ENCODE measurements around the gene PDE3A.
"Not testable (repeated sequence)": the region's sequence is repeated elsewhere in the genome, so short reads cannot be mapped to it uniquely, and the experiment has no call there.

The PDE3A gene

GRCh38 chr12:20615020-20615419 is 246.7 kb downstream of the PDE3A start:
- not testable (repeated sequence) for H3K4me3 ChIP-seq (ENCODE audit: low read length in 2 of 2); H3K36me3 ChIP-seq (replicated peaks in 1 of 2; ENCODE audit: control insufficient read depth in 2 of 2, insufficient read depth in 2 of 2, low read length in 2 of 2); H3K9me3 ChIP-seq (replicated peaks in 1 of 2; ENCODE audit: control insufficient read depth in 2 of 2, insufficient read depth in 1 of 2, low read depth in 1 of 2, low read length in 2 of 2); H3K4me1 ChIP-seq (ENCODE audit: control insufficient read depth in 2 of 2, insufficient read depth in 1 of 2, low read depth in 1 of 2, low read length in 2 of 2); H2AK5ac ChIP-seq (ENCODE audit: low read depth, low read length); H2BK5ac ChIP-seq (ENCODE audit: low read length); H3K18ac ChIP-seq (ENCODE audit: low read length); H3K23ac ChIP-seq (ENCODE audit: low read depth, low read length, poor library complexity); H3K27ac ChIP-seq (replicated peaks; ENCODE audit: low read length); H2BK12ac ChIP-seq (ENCODE audit: low read length); H3K79me1 ChIP-seq (ENCODE audit: low read depth, low read length); DNase-seq (ENCODE audit: low spot score); H3K4me2 ChIP-seq (ENCODE audit: insufficient read depth, low read length, poor library complexity, severe bottlenecking); H3K4ac ChIP-seq (ENCODE audit: low read length); H2AFZ ChIP-seq (ENCODE audit: low read length); H3K9ac ChIP-seq (ENCODE audit: low read depth, low read length, poor library complexity); H4K91ac ChIP-seq (ENCODE audit: low read depth, low read length, poor library complexity); H2BK15ac ChIP-seq (ENCODE audit: low read length); H3K14ac ChIP-seq (ENCODE audit: low read length); H4K8ac ChIP-seq (ENCODE audit: low read depth, low read length); H3K27me3 ChIP-seq (ENCODE audit: control insufficient read depth in 3 of 3, insufficient read depth in 3 of 3, low read depth in 1 of 3, low read length in 3 of 3); H2BK120ac ChIP-seq (ENCODE audit: low read depth, low read length)
- no CpG with 5 or more reads among the region's 8 CpGs for WGBS, 2 donors (ENCODE audit: extremely low coverage in 2 of 2, insufficient read length in 2 of 2, insufficient replicate concordance in 1 of 2)

DNA sequence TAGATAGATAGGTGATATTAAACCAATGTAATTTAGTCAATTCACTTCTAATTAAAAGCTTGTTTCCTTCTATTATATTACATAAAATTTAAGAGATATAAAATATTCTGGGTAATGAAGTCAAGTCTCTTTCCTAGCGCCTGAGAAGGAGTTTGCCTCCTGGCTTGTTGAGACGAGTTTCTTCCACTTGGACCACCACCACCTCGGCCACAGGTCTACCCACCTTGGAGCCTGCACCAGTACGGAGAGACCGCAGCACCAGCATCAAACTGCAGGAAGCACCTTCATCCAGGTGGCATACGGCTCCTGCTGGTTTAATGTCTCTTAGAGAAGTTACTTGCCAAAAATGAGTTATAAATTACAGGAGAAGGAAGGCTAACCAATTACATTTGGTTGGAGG is 247.8 kb downstream of the PDE3A start:
- Histone ChIP-seq H3K79me1 (ENCODE audit: low read depth, low read length) (no peaks in the 10 kb centered on the region), H4K91ac (ENCODE audit: low read depth, low read length, poor library complexity) (no peak overlapping the region), H2AK5ac (ENCODE audit: low read depth, low read length) (no peak overlapping the region), H3K4me3 (ENCODE audit: low read length in 2 of 2) (no peak overlapping the region), H2BK120ac (ENCODE audit: low read depth, low read length) (no peak overlapping the region), H3K36me3 (replicated peaks in 1 of 2; ENCODE audit: control insufficient read depth in 2 of 2, insufficient read depth in 2 of 2, low read length in 2 of 2) (no peaks in the 10 kb centered on the region), H3K9me3 (replicated peaks in 1 of 2; ENCODE audit: control insufficient read depth in 2 of 2, insufficient read depth in 1 of 2, low read depth in 1 of 2, low read length in 2 of 2) (no peaks in the 10 kb centered on the region), H3K14ac (ENCODE audit: low read length) (no peak overlapping the region), H3K4ac (ENCODE audit: low read length) (no peak overlapping the region), H2BK5ac (ENCODE audit: low read length) (no peak overlapping the region), H2BK12ac (ENCODE audit: low read length) (no peak overlapping the region), H3K27me3 (ENCODE audit: control insufficient read depth in 3 of 3, insufficient read depth in 3 of 3, low read depth in 1 of 3, low read length in 3 of 3) (no peaks in the 10 kb centered on the region), H3K4me2 (ENCODE audit: insufficient read depth, low read length, poor library complexity, severe bottlenecking) (no peak overlapping the region), H4K8ac (ENCODE audit: low read depth, low read length) (no peak overlapping the region), H2AFZ (ENCODE audit: low read length) (no peak overlapping the region), H3K18ac (ENCODE audit: low read length) (no peak overlapping the region), H3K9ac (ENCODE audit: low read depth, low read length, poor library complexity) (no peak overlapping the region), H3K23ac (ENCODE audit: low read depth, low read length, poor library complexity) (no peak overlapping the region), H3K27ac (replicated peaks; ENCODE audit: low read length) (no peak overlapping the region), H2BK15ac (ENCODE audit: low read length) (no peak overlapping the region), H3K4me1 (ENCODE audit: control insufficient read depth in 2 of 2, insufficient read depth in 1 of 2, low read depth in 1 of 2, low read length in 2 of 2) (no peaks in the 10 kb centered on the region)
- DNase-seq (ENCODE audit: low spot score), result no peak
- no CpG with 5 or more reads among the region's 6 CpGs for WGBS, 2 donors (ENCODE audit: extremely low coverage in 2 of 2, insufficient read length in 2 of 2, insufficient replicate concordance in 1 of 2)

DNA sequence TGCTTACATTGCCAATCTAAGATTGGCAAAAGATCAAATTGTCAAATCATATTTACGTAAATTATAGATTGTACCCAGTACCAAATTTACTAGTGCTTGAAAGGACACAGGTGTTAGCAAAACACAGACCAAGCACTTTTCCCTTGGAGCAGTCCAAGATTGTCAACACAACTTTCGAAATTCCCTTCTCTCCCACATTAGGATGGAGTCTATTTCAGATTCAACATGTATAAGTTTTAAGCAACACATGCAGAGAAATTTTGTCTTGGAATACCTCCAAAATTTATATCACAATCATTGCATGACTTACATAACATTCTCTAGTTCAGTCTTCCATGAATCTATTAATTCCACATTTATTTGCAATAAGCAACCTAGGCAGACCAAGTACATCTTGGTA is 251.9 kb downstream of the PDE3A start:
- Histone ChIP-seq H3K27me3 (ENCODE audit: control insufficient read depth in 3 of 3, insufficient read depth in 3 of 3, low read depth in 1 of 3, low read length in 3 of 3) (no peaks in the 10 kb centered on the region), H3K9me3 (replicated peaks in 1 of 2; ENCODE audit: control insufficient read depth in 2 of 2, insufficient read depth in 1 of 2, low read depth in 1 of 2, low read length in 2 of 2) (no peaks in the 10 kb centered on the region), H3K9ac (ENCODE audit: low read depth, low read length, poor library complexity) (no peak overlapping the region), H3K79me1 (ENCODE audit: low read depth, low read length) (no peaks in the 10 kb centered on the region), H2BK12ac (ENCODE audit: low read length) (no peak overlapping the region), H3K14ac (ENCODE audit: low read length) (no peak overlapping the region), H3K4me3 (ENCODE audit: low read length in 2 of 2) (no peak overlapping the region), H2BK5ac (ENCODE audit: low read length) (no peak overlapping the region), H3K4me1 (ENCODE audit: control insufficient read depth in 2 of 2, insufficient read depth in 1 of 2, low read depth in 1 of 2, low read length in 2 of 2) (no peaks in the 10 kb centered on the region), H4K91ac (ENCODE audit: low read depth, low read length, poor library complexity) (no peak overlapping the region), H3K36me3 (replicated peaks in 1 of 2; ENCODE audit: control insufficient read depth in 2 of 2, insufficient read depth in 2 of 2, low read length in 2 of 2) (no peaks in the 10 kb centered on the region), H2AFZ (ENCODE audit: low read length) (no peak overlapping the region), H3K4ac (ENCODE audit: low read length) (no peak overlapping the region), H3K18ac (ENCODE audit: low read length) (no peak overlapping the region), H3K23ac (ENCODE audit: low read depth, low read length, poor library complexity) (no peak overlapping the region), H3K27ac (replicated peaks; ENCODE audit: low read length) (no peak overlapping the region), H3K4me2 (ENCODE audit: insufficient read depth, low read length, poor library complexity, severe bottlenecking) (no peak overlapping the region), H2BK15ac (ENCODE audit: low read length) (no peak overlapping the region), H4K8ac (ENCODE audit: low read depth, low read length) (no peak overlapping the region), H2AK5ac (ENCODE audit: low read depth, low read length) (no peak overlapping the region), H2BK120ac (ENCODE audit: low read depth, low read length) (no peak overlapping the region)
- no peak for DNase-seq (ENCODE audit: low spot score)
- WGBS, 2 donors (ENCODE audit: extremely low coverage in 2 of 2, insufficient read length in 2 of 2, insufficient replicate concordance in 1 of 2), result no CpG with 5 or more reads among the region's 2 CpGs

DNA sequence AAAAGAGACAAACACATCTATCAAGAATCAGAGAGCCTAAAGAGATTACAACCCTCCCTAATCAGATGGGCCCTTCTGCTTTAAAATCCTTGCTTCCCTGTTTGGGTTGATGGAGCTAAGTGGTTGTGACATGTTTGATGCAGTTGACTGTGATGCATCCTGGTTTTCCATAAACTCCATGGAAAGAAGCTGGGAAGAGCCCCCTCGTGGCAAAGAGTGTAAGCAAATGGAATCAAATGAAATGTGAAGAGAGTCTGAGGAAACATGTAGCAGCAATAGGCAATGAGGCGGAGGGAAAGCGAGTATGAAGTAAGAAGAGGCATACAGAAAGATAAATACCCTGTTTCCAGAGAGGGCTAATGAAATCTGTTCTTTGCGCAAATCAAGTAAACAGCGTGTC is 256.4 kb downstream of the PDE3A start:
- no peak overlapping the region for H4K8ac ChIP-seq (ENCODE audit: low read depth, low read length)
- H3K4me2 ChIP-seq (ENCODE audit: insufficient read depth, low read length, poor library complexity, severe bottlenecking), result no peak overlapping the region
- no peak overlapping the region for H2AK5ac ChIP-seq (ENCODE audit: low read depth, low read length)
- no CpG with 5 or more reads among the region's 5 CpGs for WGBS, 2 donors (ENCODE audit: extremely low coverage in 2 of 2, insufficient read length in 2 of 2, insufficient replicate concordance in 1 of 2)
- no peaks in the 10 kb centered on the region for H3K9me3 ChIP-seq (replicated peaks in 1 of 2; ENCODE audit: control insufficient read depth in 2 of 2, insufficient read depth in 1 of 2, low read depth in 1 of 2, low read length in 2 of 2)
- H2BK5ac ChIP-seq (ENCODE audit: low read length), result no peak overlapping the region
- H2BK15ac ChIP-seq (ENCODE audit: low read length), result no peak overlapping the region
- no peaks in the 10 kb centered on the region for H3K79me1 ChIP-seq (ENCODE audit: low read depth, low read length)
- peak; percentile 18 for DNase-seq (ENCODE audit: low spot score)
- no peak overlapping the region for H2BK12ac ChIP-seq (ENCODE audit: low read length)
- H3K23ac ChIP-seq (ENCODE audit: low read depth, low read length, poor library complexity), result no peak overlapping the region
- no peak overlapping the region for H3K4ac ChIP-seq (ENCODE audit: low read length)
- no peaks in the 10 kb centered on the region for H3K36me3 ChIP-seq (replicated peaks in 1 of 2; ENCODE audit: control insufficient read depth in 2 of 2, insufficient read depth in 2 of 2, low read length in 2 of 2)
- H3K27me3 ChIP-seq (ENCODE audit: control insufficient read depth in 3 of 3, insufficient read depth in 3 of 3, low read depth in 1 of 3, low read length in 3 of 3), result no peaks in the 10 kb centered on the region
- no peak overlapping the region for H3K18ac ChIP-seq (ENCODE audit: low read length)
- H2BK120ac ChIP-seq (ENCODE audit: low read depth, low read length), result no peak overlapping the region
- peaks cover 0 to 4% of the 10 kb centered on the region in 2 donors for H3K4me1 ChIP-seq (ENCODE audit: control insufficient read depth in 2 of 2, insufficient read depth in 1 of 2, low read depth in 1 of 2, low read length in 2 of 2)
- H3K4me3 ChIP-seq (ENCODE audit: low read length in 2 of 2), result no peak overlapping the region
- H3K14ac ChIP-seq (ENCODE audit: low read length), result no peak overlapping the region
- no peak overlapping the region for H3K27ac ChIP-seq (replicated peaks; ENCODE audit: low read length)
- no peak overlapping the region for H3K9ac ChIP-seq (ENCODE audit: low read depth, low read length, poor library complexity)
- no peak overlapping the region for H4K91ac ChIP-seq (ENCODE audit: low read depth, low read length, poor library complexity)
- H2AFZ ChIP-seq (ENCODE audit: low read length), result no peak overlapping the region

All from neuronal stem cell (in vitro differentiated cells).